Natural killer cell treated with Interleukin-12 subunit alpha and Interleukin-12 subunit beta and Interleukin-15 and Interleukin-18, amount 100 ng/mL, for 72 hours (primary cell): Measurements from ENCODE around the gene NUDT2. TPM values are rescaled to one million over a fixed set of nuclear protein-coding genes. Genes with fewer than 3 reads are reported as not detected.
"Not testable (repeated sequence)": the region's sequence is repeated elsewhere in the genome, so short reads cannot be mapped to it uniquely, and the experiment has no call there.

Experiments used
- ATAC-seq, 2 donors: fragments of 150-1000 bp; cut with Tn5 transposase in 1 of 2; sonication (Bioruptor Pico), chemical (Tn5 transposase) in 1 of 2; 2 replicates each; pipeline ENCODE4 v1.10.0; 2021
- DNase-seq: peaks from one replicate; pipeline ENCODE4 v3.0.0; 2022; ENCODE audit warnings: low spot score
- H3K27ac Mint-ChIP-seq, 2 donors: 1 replicate in 1 of 2; 2 replicates in 1 of 2; pipeline ENCODE4 v1.8.0; 2022; ENCODE audit warnings: mixed read lengths in 2 of 2, mild to moderate bottlenecking in 1 of 2, moderate library complexity in 1 of 2
- H3K27me3 Mint-ChIP-seq, 2 donors: 1 replicate in 1 of 2; 2 replicates in 1 of 2; pipeline ENCODE4 v1.8.0; 2022; ENCODE audit warnings: mixed read lengths in 2 of 2
- H3K36me3 Mint-ChIP-seq: one replicate; pipeline ENCODE4 v1.8.0; 2022; ENCODE audit warnings: mixed read lengths
- H3K4me1 Mint-ChIP-seq, 2 donors: 1 replicate in 1 of 2; 2 replicates in 1 of 2; pipeline ENCODE4 v1.8.0; 2022; ENCODE audit warnings: low read depth in 2 of 2, mixed read lengths in 2 of 2, mild to moderate bottlenecking in 1 of 2
- H3K4me3 Mint-ChIP-seq: one replicate; pipeline ENCODE4 v1.8.0; 2022; ENCODE audit warnings: mixed read lengths
- H3K9me3 Mint-ChIP-seq: 2 replicates; pipeline ENCODE4 v1.8.0; 2022; ENCODE audit warnings: mixed read lengths
- total RNA-seq, 2 donors: library from RNA; stranded (reverse); gene quantifications; one replicate each; pipeline ENCODE4 v1.2.3, GENCODE V29; 2022

Gene NUDT2
- 10 to 100 TPM; 16.4 to 28.9 TPM for total RNA-seq

DNA sequence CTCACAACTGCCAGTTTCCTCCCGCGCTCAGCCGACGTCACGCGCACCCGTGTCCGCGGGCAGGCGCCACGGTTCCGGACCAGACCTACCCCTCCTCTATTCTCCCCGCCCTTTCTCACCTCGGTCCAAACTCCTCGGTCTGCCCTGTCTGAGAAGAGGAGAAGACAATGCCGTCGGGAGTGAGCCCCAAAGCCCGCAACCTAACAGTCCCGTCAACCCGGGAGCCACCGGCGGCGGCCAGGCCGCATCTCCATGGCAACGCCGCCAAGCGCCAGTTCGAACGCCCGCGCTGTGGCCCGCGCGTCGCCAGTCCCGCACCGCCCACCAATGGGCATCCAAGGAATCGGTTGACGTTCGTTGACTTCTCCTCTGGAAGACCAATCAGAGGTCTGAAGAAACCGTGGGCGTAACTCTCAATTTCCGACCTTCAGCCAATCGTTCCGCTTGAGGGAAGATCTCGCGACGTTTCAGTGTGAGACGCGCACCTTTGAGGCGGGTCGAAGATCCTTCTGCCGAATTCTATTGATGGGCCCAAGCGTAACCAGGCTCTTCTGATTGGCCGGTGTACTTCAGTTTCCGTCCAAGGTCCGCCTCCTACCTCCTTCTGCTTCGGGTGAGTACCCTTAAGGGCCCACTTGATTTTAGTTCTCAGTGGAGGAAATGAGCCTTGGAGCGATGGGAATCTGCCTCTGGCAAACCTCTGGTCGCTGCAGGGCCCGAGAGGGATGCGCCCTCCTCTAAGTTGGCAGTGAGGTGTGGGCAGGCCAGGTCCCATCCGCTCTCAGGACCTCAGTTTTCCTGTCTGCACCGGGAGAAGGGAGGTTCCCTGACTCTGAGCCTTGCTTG lies at the start of gene NUDT2, which contains the start of gene KIF24:
Gene NUDT2, plus strand, starts transcription at position 583 of the 846 bp plus-strand sequence. CDS start 9,471 bp downstream, outside the sequence.
Gene KIF24, minus strand, starts transcription at position 282 of the 846 bp plus-strand sequence. CDS start 17,922 bp downstream, outside the sequence.
- ATAC-seq, result peak; percentile 97
- H3K4me1 Mint-ChIP-seq, result peaks cover 24 to 36% of the 10 kb centered on the region in 2 donors
- peak within 1 kb of the TSS; percentile 97 to 98 for H3K27ac Mint-ChIP-seq
- no peaks in the 10 kb centered on the region for H3K9me3 Mint-ChIP-seq
- peak; percentile 97 for DNase-seq
- no peaks in the 10 kb centered on the region for H3K36me3 Mint-ChIP-seq
- H3K27me3 Mint-ChIP-seq, result no peaks in the 10 kb centered on the region
- H3K4me3 Mint-ChIP-seq, result peak within 1 kb of the TSS; percentile 95

GRCh38 chr9:34282096-34282495 lies 47.3 kb upstream of the NUDT2 start:
- Mint-ChIP-seq H3K36me3 (no peaks in the 10 kb centered on the region), H3K27me3 (no peaks in the 10 kb centered on the region), H3K9me3 (no peaks in the 10 kb centered on the region), H3K27ac (no peak overlapping the region), H3K4me3 (no peak overlapping the region), H3K4me1 (peaks cover 0 to 5% of the 10 kb centered on the region in 2 donors)
- ATAC-seq (no peak), DNase-seq (no peak)

DNA sequence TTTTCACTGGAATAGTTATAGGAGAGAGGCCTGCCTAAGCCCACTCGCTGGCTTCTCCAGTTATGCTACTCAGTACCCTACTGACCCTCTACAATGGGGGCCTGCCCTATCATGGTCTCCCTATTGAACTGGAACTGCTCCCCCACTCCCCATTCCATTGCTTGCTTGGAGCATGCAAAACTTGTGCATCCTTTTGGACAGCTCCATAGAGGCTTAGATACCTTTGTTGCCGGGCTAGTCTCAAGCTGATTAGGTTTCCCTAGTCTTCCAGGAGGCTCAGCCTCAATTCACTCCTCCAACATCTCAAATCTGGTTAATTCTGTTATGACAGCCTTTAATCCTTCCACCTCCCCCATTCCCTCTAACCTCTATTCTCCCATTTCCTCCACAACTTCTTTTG lies 40.2 kb upstream of the NUDT2 start:
- no peaks in the 10 kb centered on the region for H3K9me3 Mint-ChIP-seq
- H3K4me1 Mint-ChIP-seq, result no peaks in the 10 kb centered on the region
- H3K27ac Mint-ChIP-seq, result no peak overlapping the region
- no peak overlapping the region for H3K4me3 Mint-ChIP-seq
- DNase-seq, result no peak
- H3K36me3 Mint-ChIP-seq, result no peaks in the 10 kb centered on the region
- H3K27me3 Mint-ChIP-seq, result no peaks in the 10 kb centered on the region
- no peak for ATAC-seq

- Mint-ChIP-seq H3K4me3 (no peak overlapping the region), H3K4me1 (no peaks in the 10 kb centered on the region), H3K27me3 (no peaks in the 10 kb centered on the region), H3K27ac (no peak overlapping the region), H3K9me3 (no peaks in the 10 kb centered on the region), H3K36me3 (no peaks in the 10 kb centered on the region)
- DNase-seq (no peak), ATAC-seq (no peak)
Observed at GRCh38 chr9:34291023-34291422, 38.3 kb upstream of the NUDT2 start.

DNA sequence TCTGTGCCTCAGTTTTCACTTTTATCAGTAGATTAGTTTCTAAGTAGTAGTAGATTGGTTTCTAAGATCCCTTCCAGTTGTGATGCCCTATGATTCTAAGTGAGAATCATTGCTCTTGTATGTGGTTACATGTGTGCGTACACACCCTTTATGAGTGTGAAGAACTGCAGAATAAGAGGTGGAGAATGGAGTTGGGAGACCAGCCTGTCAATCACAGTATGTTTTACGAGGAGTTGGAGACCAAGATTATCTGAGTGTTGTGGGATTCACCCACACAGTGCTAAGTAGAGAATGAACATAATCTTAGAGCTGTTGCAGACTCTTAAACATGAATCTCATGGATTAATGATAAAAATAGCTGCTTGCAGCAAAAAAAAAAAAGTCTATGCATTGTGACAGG lies 37.9 kb upstream of the NUDT2 start:
- ATAC-seq (no peak), DNase-seq (no peak)
- Mint-ChIP-seq H3K36me3 (no peaks in the 10 kb centered on the region), H3K9me3 (no peaks in the 10 kb centered on the region), H3K27ac (no peak overlapping the region), H3K27me3 (no peaks in the 10 kb centered on the region), H3K4me1 (no peaks in the 10 kb centered on the region), H3K4me3 (no peak overlapping the region)

- H3K4me3 Mint-ChIP-seq, result no peak overlapping the region
- no peaks in the 10 kb centered on the region for H3K27me3 Mint-ChIP-seq
- no peak for DNase-seq
- no peaks in the 10 kb centered on the region for H3K36me3 Mint-ChIP-seq
- H3K4me1 Mint-ChIP-seq, result no peaks in the 10 kb centered on the region
- no peak for ATAC-seq
- H3K9me3 Mint-ChIP-seq, result no peaks in the 10 kb centered on the region
- no peak overlapping the region for H3K27ac Mint-ChIP-seq
Observed at GRCh38 chr9:34292552-34292951, 36.8 kb upstream of the NUDT2 start.

GRCh38 chr9:34301064-34301463 lies 28.3 kb upstream of the NUDT2 start:
- not testable (repeated sequence) for H3K27me3 Mint-ChIP-seq, ATAC-seq, H3K27ac Mint-ChIP-seq, DNase-seq, H3K4me3 Mint-ChIP-seq, H3K36me3 Mint-ChIP-seq, H3K9me3 Mint-ChIP-seq, H3K4me1 Mint-ChIP-seq

DNA sequence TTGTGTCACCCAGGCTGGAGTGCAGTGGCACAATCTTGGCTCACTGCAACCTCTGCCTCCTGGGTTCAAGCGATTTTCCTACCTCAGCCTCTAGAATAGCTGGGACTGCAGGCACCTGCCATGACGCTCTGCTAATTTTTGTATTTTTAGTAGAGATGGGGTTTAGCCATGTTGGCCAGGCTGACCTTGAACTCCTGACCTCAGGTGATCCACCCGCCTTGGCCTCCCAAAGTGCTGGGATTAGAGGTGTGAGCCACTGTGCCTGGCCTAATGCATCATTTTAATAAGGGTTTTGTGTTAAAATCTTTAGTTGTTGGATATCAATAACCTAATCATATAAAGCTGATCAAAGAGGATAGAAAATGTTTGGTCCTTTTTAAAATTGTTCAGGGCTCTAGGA lies 21.1 kb upstream of the NUDT2 start:
- H3K27ac Mint-ChIP-seq, ATAC-seq, H3K9me3 Mint-ChIP-seq, H3K36me3 Mint-ChIP-seq, DNase-seq, H3K27me3 Mint-ChIP-seq, H3K4me3 Mint-ChIP-seq, H3K4me1 Mint-ChIP-seq: not testable (repeated sequence)

- no peaks in the 10 kb centered on the region for H3K27me3 Mint-ChIP-seq
- DNase-seq (no peak), ATAC-seq (no peak)
- no peaks in the 10 kb centered on the region for H3K9me3 Mint-ChIP-seq
- no peaks in the 10 kb centered on the region for H3K36me3 Mint-ChIP-seq
- no peak overlapping the region for H3K4me3 Mint-ChIP-seq
- no peak overlapping the region for H3K27ac Mint-ChIP-seq
- H3K4me1 Mint-ChIP-seq, result no peaks in the 10 kb centered on the region
Observed at GRCh38 chr9:34310215-34310614, 19.2 kb upstream of the NUDT2 start.

DNA sequence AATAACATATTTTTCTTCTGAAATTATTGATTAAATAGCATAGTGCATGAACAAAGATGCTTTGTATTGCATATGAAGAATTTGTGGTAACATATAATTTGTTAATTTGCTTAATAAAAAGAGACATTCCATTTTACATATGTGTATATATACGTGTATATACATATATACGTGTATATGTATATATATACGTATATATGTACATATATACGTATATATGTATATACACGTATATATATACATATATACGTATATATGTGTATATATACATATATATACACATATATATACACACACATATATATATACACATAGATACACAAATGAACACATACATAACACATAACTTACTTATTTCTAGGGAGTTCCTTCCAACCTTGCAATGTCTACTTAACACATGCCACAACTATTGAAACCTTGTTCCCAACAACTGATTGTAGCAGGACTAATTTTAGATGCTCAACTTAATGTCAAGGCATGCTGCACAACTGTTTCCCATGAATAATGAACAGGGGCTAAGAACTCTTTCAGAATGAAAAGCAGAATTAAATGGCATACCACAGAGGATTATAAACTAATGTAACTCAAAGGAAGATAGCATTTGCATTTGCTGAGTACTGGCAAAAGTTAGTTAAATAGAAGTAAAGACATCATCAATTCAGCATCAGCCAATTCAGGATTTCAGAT lies 17.7 kb upstream of the NUDT2 start:
- Mint-ChIP-seq H3K9me3 (no peaks in the 10 kb centered on the region), H3K27ac (no peak overlapping the region), H3K36me3 (no peaks in the 10 kb centered on the region), H3K27me3 (no peaks in the 10 kb centered on the region), H3K4me3 (no peak overlapping the region), H3K4me1 (no peaks in the 10 kb centered on the region)
- no peak for ATAC-seq
- DNase-seq, result no peak

DNA sequence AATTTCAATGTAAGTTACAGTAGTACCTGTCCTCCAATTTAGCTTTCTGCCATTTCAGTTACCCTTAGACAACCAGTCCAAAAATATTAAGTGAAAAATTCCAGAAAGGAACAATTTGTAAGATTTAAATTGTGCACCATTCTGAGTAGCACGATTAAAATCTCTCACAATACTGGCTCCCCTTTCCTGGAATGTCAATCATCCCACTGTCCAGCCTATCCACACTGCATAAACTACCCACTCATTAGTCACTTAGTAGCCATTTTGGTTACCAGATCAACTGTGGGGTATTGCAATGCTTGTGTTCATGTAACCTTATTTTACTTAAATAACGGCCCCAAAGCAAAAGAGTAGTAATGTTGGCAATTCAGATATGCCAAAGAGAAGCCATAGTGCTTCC lies 11.9 kb upstream of the NUDT2 start:
- no peak for DNase-seq
- Mint-ChIP-seq H3K9me3 (no peaks in the 10 kb centered on the region), H3K27me3 (no peaks in the 10 kb centered on the region), H3K36me3 (no peaks in the 10 kb centered on the region), H3K4me3 (no peak overlapping the region), H3K4me1 (peaks cover 0 to 2% of the 10 kb centered on the region in 2 donors), H3K27ac (no peak overlapping the region)
- ATAC-seq, result no peak

DNA sequence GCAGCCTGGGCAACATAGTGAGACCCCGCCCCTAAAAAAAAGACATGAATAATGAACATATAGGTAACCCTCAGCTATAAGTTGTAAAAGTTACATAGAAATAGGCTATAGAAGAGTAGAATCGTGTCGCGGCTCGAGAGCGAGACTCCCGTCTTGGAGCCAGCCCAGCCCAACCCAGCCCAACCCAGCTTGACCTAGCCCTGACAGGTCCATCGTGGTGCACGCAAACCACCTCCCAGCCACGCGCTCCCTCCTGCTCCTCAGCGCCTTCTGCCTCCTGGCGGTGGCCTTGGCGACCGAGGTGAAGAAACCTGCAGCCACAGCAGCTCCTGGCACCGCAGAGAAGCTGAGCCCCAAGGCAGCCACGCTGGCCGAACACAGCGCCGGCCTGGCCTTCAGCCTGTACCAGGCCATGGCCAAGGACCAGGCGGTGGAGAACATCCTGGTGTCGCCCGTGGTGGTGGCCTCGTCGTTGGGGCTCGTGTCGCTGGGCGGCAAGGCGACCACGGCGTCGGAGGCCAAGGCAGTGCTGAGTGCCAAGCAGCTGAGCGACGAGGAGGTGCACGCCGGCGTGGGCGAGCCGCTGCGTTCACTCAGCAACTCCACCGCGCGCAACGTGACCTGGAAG lies 11.1 kb upstream of the NUDT2 start:
- no peak overlapping the region for H3K27ac Mint-ChIP-seq
- H3K4me1 Mint-ChIP-seq, result peaks cover 0 to 2% of the 10 kb centered on the region in 2 donors
- H3K36me3 Mint-ChIP-seq, result no peaks in the 10 kb centered on the region
- ATAC-seq (peak in 1 of 2 donors; percentile 38), DNase-seq (no peak)
- no peak overlapping the region for H3K4me3 Mint-ChIP-seq
- no peaks in the 10 kb centered on the region for H3K9me3 Mint-ChIP-seq
- no peaks in the 10 kb centered on the region for H3K27me3 Mint-ChIP-seq

DNA sequence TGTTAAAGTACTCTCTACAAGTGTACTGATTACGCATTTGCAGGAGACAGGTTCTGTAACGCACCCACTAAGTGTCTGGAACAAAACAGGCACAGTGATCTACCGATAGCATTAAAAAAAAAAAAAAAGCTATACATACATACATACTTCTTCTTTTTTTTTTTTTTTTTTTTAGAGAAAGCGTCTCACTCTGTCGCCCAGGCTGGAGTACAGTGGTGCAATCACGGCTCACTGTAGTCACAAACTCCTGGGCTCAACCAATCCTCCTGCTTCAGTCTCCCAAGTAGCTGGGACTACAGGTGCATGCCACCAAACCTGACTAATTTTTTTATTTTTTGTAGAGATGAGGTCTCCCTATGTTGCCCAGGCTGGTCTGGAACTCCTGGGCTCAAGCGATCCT lies 7.9 kb upstream of the NUDT2 start:
- H3K27me3 Mint-ChIP-seq, result no peaks in the 10 kb centered on the region
- no peaks in the 10 kb centered on the region for H3K9me3 Mint-ChIP-seq

More for the DNA sequence above, 7.9 kb upstream of the NUDT2 start:
- Mint-ChIP-seq H3K27ac (no peak overlapping the region), H3K4me3 (no peak overlapping the region), H3K4me1 (peaks cover 0 to 2% of the 10 kb centered on the region in 2 donors), H3K36me3 (no peaks in the 10 kb centered on the region)
- ATAC-seq (no peak), DNase-seq (no peak)
